SK-N-SH treated with all-trans-retinoic acid at 6 μM for 48 hours (cell line): ENCODE data around the gene ARL13B.

Experiments
- ATAC-seq: fragments of 200-7000 bp; cut with Tn5 transposase; 3 replicates; pipeline ENCODE4 v1.9.1; 2020; ENCODE audit warnings: mild to moderate bottlenecking, moderate library complexity
- BACH2 ChIP-seq: fragments of 250-450 bp; sonication (Bioruptor Pico); IDR thresholded peaks from 2 replicates; pipeline ENCODE4 v1.9.0; 2021; ENCODE audit warnings: mild to moderate bottlenecking, borderline replicate concordance
- CSDC2 ChIP-seq: fragments of 250-450 bp; sonication (Bioruptor Pico); IDR thresholded peaks from 2 replicates; pipeline ENCODE4 v1.5.0; 2020; ENCODE audit warnings: mild to moderate bottlenecking, moderate library complexity
- ESRRG ChIP-seq: fragments of 250-450 bp; sonication (Bioruptor Pico); IDR thresholded peaks from 2 replicates; pipeline ENCODE4 v1.6.1; 2021; ENCODE audit warnings: mild to moderate bottlenecking
- GLIS3 ChIP-seq: fragments of 250-450 bp; sonication (Bioruptor Pico); IDR thresholded peaks from 2 replicates; pipeline ENCODE4 v1.5.0; 2020; ENCODE audit warnings: mild to moderate bottlenecking, moderate library complexity
- ISL1 ChIP-seq: fragments of 250-450 bp; sonication (Bioruptor Pico); IDR thresholded peaks from 2 replicates; pipeline ENCODE4 v2.1.2; 2022; ENCODE audit warnings: mild to moderate bottlenecking, moderate library complexity
- OSR1 ChIP-seq: fragments of 250-450 bp; sonication (Bioruptor Pico); IDR thresholded peaks from 2 replicates; pipeline ENCODE4 v1.8.0; 2022; ENCODE audit warnings: moderate library complexity, mild to moderate bottlenecking, inconsistent platforms
- POU6F1 ChIP-seq: fragments of 250-450 bp; sonication (Bioruptor Pico); IDR thresholded peaks from 2 replicates; pipeline ENCODE4 v1.8.0; 2021; ENCODE audit warnings: low read depth, mild to moderate bottlenecking, moderate library complexity, borderline replicate concordance
- PPARA ChIP-seq: fragments of 250-450 bp; sonication (Bioruptor Pico); IDR thresholded peaks from 2 replicates; pipeline ENCODE4 v1.5.0; 2020; ENCODE audit warnings: mild to moderate bottlenecking, borderline replicate concordance
- RARB ChIP-seq: fragments of 250-450 bp; sonication (Bioruptor Pico); IDR thresholded peaks from 2 replicates; pipeline ENCODE4 v1.8.0; 2021; ENCODE audit warnings: mild to moderate bottlenecking, moderate library complexity
- SNAI2 ChIP-seq: fragments of 250-450 bp; sonication (Bioruptor Pico); IDR thresholded peaks from 2 replicates; pipeline ENCODE4 v1.5.0; 2020; ENCODE audit warnings: mild to moderate bottlenecking, moderate library complexity
- TCF4 ChIP-seq: fragments of 250-450 bp; sonication (Bioruptor Pico); IDR thresholded peaks from 2 replicates; pipeline ENCODE4 v1.8.0; 2021; ENCODE audit warnings: mild to moderate bottlenecking, moderate library complexity, borderline replicate concordance
- ZC3H10 ChIP-seq: fragments of 250-450 bp; sonication (Bioruptor Pico); IDR thresholded peaks from 2 replicates; pipeline ENCODE4 v1.5.1; 2021; ENCODE audit warnings: mild to moderate bottlenecking, moderate library complexity
- ZFP3 ChIP-seq: fragments of 250-450 bp; sonication (Bioruptor Pico); IDR thresholded peaks from 2 replicates; pipeline ENCODE4 v1.5.0; 2020; ENCODE audit warnings: mild to moderate bottlenecking, moderate library complexity
- ZFP30 ChIP-seq: fragments of 450-650 bp; formaldehyde crosslinking; IDR thresholded peaks from 2 replicates; pipeline ENCODE4 v1.5.0; 2022; ENCODE audit warnings: mild to moderate bottlenecking, moderate library complexity
- ZNF565 ChIP-seq: fragments of 450-650 bp; formaldehyde crosslinking; conservative IDR thresholded peaks from 2 replicates; pipeline ENCODE4 v1.5.0; 2020; ENCODE audit warnings: low read depth, mild to moderate bottlenecking, moderate library complexity
- ZNF70 ChIP-seq: fragments of 450-650 bp; formaldehyde crosslinking; IDR thresholded peaks from 2 replicates; pipeline ENCODE4 v1.5.0; 2020; ENCODE audit warnings: mild to moderate bottlenecking, moderate library complexity
- TF ChIP-seq, protein P1 (sequence below): fragments of 250-450 bp; sonication (Bioruptor Pico); IDR thresholded peaks from 2 replicates; pipeline ENCODE4 v1.5.0; 2020; ENCODE audit warnings: mild to moderate bottlenecking, moderate library complexity
- TF ChIP-seq, protein P2 (sequence below): fragments of 250-450 bp; sonication (Bioruptor Pico); IDR thresholded peaks from 2 replicates; pipeline ENCODE4 v1.5.1; 2021; ENCODE audit warnings: mild to moderate bottlenecking, moderate library complexity
- TF ChIP-seq, protein P3 (sequence below): fragments of 250-450 bp; sonication (Bioruptor Pico); IDR thresholded peaks from 2 replicates; pipeline ENCODE4 v1.5.1; 2020; ENCODE audit warnings: low read depth, mild to moderate bottlenecking, moderate library complexity

ARL13B gene

DNA sequence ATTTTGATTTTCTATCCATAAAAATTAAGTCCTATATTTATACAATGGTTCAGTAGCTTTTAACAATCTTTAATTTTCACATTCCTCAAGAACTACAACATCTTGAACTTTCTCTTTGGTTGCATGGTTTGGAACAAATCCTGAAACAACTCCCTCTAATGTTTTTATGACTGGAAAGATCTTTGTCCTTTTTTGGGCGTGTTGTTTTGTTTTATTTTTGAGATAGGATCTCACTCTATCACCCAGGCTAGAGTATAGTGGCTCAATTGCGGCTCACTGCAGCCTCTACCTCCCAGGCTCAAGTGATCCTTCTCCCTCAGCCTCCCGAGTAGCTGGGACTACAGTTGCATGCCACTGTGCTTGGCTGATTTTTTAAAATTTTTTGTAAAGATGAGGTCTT is 44.4 kb downstream of the ARL13B start:
- ATAC-seq = no peak

DNA sequence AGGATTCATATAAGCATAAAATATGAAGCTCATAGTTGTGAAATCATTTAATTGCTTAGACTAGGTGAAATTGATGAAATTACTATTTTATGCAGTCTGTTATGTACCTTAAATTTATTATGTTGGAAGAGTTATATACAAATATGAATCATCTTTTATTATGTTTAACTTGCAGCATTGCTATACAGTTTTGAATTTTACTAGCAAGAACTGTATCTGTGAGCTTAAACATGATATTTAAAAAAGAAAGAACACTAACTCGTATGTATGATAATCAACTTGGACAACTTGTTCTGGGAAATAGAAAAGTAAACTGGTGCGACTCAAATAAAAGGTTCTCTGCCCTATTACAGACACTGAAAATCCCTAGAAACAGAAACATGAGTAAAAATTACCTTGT is 46.7 kb downstream of the ARL13B start:
- no peak for TF ChIP-seq BACH2 (CRISPR knock-in tag)
- no peak for TF ChIP-seq ZFP3 (CRISPR knock-in tag)
- no peak for TF ChIP-seq SNAI2
- no peak for TF ChIP-seq CSDC2 (CRISPR knock-in tag)
- TF ChIP-seq POU6F1 = no peak
- TF ChIP-seq, protein P1, sequence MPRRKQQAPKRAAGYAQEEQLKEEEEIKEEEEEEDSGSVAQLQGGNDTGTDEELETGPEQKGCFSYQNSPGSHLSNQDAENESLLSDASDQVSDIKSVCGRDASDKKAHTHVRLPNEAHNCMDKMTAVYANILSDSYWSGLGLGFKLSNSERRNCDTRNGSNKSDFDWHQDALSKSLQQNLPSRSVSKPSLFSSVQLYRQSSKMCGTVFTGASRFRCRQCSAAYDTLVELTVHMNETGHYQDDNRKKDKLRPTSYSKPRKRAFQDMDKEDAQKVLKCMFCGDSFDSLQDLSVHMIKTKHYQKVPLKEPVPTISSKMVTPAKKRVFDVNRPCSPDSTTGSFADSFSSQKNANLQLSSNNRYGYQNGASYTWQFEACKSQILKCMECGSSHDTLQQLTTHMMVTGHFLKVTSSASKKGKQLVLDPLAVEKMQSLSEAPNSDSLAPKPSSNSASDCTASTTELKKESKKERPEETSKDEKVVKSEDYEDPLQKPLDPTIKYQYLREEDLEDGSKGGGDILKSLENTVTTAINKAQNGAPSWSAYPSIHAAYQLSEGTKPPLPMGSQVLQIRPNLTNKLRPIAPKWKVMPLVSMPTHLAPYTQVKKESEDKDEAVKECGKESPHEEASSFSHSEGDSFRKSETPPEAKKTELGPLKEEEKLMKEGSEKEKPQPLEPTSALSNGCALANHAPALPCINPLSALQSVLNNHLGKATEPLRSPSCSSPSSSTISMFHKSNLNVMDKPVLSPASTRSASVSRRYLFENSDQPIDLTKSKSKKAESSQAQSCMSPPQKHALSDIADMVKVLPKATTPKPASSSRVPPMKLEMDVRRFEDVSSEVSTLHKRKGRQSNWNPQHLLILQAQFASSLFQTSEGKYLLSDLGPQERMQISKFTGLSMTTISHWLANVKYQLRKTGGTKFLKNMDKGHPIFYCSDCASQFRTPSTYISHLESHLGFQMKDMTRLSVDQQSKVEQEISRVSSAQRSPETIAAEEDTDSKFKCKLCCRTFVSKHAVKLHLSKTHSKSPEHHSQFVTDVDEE = no peak
- no peak for TF ChIP-seq ZC3H10 (CRISPR knock-in tag)
- TF ChIP-seq, protein P2, sequence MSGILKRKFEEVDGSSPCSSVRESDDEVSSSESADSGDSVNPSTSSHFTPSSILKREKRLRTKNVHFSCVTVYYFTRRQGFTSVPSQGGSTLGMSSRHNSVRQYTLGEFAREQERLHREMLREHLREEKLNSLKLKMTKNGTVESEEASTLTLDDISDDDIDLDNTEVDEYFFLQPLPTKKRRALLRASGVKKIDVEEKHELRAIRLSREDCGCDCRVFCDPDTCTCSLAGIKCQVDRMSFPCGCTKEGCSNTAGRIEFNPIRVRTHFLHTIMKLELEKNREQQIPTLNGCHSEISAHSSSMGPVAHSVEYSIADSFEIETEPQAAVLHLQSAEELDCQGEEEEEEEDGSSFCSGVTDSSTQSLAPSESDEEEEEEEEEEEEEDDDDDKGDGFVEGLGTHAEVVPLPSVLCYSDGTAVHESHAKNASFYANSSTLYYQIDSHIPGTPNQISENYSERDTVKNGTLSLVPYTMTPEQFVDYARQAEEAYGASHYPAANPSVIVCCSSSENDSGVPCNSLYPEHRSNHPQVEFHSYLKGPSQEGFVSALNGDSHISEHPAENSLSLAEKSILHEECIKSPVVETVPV (CRISPR knock-in tag) = no peak
- TF ChIP-seq PPARA = no peak
- no peak for TF ChIP-seq ESRRG (CRISPR knock-in tag)
- no peak for ATAC-seq

More for the DNA sequence above, 44.4 kb downstream of the ARL13B start:
- TF ChIP-seq ZC3H10 (CRISPR knock-in tag) = no peak
- TF ChIP-seq, protein P3, sequence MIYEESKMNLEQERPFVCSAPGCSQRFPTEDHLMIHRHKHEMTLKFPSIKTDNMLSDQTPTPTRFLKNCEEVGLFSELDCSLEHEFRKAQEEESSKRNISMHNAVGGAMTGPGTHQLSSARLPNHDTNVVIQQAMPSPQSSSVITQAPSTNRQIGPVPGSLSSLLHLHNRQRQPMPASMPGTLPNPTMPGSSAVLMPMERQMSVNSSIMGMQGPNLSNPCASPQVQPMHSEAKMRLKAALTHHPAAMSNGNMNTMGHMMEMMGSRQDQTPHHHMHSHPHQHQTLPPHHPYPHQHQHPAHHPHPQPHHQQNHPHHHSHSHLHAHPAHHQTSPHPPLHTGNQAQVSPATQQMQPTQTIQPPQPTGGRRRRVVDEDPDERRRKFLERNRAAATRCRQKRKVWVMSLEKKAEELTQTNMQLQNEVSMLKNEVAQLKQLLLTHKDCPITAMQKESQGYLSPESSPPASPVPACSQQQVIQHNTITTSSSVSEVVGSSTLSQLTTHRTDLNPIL (CRISPR knock-in tag) = no peak
- no peak for TF ChIP-seq PPARA
- TF ChIP-seq RARB (CRISPR knock-in tag) = no peak
- no peak for TF ChIP-seq ZFP3 (CRISPR knock-in tag)
- no peak for TF ChIP-seq ZNF70 (CRISPR knock-in tag)
- TF ChIP-seq, protein P2 (CRISPR knock-in tag) = no peak
- TF ChIP-seq BACH2 (CRISPR knock-in tag) = no peak
- TF ChIP-seq ESRRG (CRISPR knock-in tag) = no peak
- TF ChIP-seq OSR1 (CRISPR knock-in tag) = no peak
- TF ChIP-seq ZFP30 (CRISPR knock-in tag) = no peak
- no peak for TF ChIP-seq SNAI2
- no peak for TF ChIP-seq ZNF565 (CRISPR knock-in tag)
- no peak for TF ChIP-seq POU6F1
- no peak for TF ChIP-seq CSDC2 (CRISPR knock-in tag)
- no peak for TF ChIP-seq TCF4 (CRISPR knock-in tag)
- no peak for TF ChIP-seq GLIS3 (CRISPR knock-in tag)
- TF ChIP-seq, protein P1 = no peak
- no peak for TF ChIP-seq ISL1 (CRISPR knock-in tag)
